ENCODE data around the gene LINS1. TPM values are rescaled to one million over a fixed set of nuclear protein-coding genes. Genes with fewer than 3 reads are reported as not detected.

The LINS1 gene
- total and polyA plus RNA-seq, 2 donors (not counting 3 experiments of a cell fraction or from before 2014, with no cell fraction given), result 6.9 to 14.7 TPM

GRCh38 chr15:100648951-100649350, 47.0 kb upstream of the LINS1 start:
- dilution Hi-C loops (cut with MboI; ENCODE audit: extremely low pct_ligation_motif_present, low sequenced_read_pairs) (no loop called here), intact Hi-C loops (cut with micrococcal nuclease) (no loop called here)
- no TSS peak for BruUV-seq (replicated peaks)
- H3K9me1 ChIP-seq (replicated peaks; ENCODE audit: control insufficient read depth, extremely low read depth, insufficient read depth, low read length), result no peaks in the 10 kb centered on the region
- no peak overlapping the region for H3K9ac ChIP-seq (replicated peaks; ENCODE audit: extremely low read depth, insufficient read depth, low read length)
- ChIA-PET CTCF (no interaction called here), POLR2A (no interaction called here)
- no peak for DNase-seq (ENCODE audit: low read depth, low spot score)
- TF ChIP-seq, protein P1, sequence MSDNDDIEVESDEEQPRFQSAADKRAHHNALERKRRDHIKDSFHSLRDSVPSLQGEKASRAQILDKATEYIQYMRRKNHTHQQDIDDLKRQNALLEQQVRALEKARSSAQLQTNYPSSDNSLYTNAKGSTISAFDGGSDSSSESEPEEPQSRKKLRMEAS (IDR thresholded peaks at IDR 0.05; ENCODE audit: insufficient read depth, insufficient read length), result no peak
- TF ChIP-seq FOS (IDR thresholded peaks at IDR 0.05; ENCODE audit: borderline replicate concordance, insufficient read depth, low read length) (no peak), MYC (IDR thresholded peaks at IDR 0.05; ENCODE audit: low read depth, low read length) (no peak)
- TF ChIP-seq, protein P2, sequence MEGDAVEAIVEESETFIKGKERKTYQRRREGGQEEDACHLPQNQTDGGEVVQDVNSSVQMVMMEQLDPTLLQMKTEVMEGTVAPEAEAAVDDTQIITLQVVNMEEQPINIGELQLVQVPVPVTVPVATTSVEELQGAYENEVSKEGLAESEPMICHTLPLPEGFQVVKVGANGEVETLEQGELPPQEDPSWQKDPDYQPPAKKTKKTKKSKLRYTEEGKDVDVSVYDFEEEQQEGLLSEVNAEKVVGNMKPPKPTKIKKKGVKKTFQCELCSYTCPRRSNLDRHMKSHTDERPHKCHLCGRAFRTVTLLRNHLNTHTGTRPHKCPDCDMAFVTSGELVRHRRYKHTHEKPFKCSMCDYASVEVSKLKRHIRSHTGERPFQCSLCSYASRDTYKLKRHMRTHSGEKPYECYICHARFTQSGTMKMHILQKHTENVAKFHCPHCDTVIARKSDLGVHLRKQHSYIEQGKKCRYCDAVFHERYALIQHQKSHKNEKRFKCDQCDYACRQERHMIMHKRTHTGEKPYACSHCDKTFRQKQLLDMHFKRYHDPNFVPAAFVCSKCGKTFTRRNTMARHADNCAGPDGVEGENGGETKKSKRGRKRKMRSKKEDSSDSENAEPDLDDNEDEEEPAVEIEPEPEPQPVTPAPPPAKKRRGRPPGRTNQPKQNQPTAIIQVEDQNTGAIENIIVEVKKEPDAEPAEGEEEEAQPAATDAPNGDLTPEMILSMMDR (IDR thresholded peaks at IDR 0.05; ENCODE audit: extremely low read depth in 1 of 2, insufficient read depth in 1 of 2, low read depth in 1 of 2, low read length in 2 of 2), result no peak
- no peaks in the 10 kb centered on the region for H3K27me3 ChIP-seq (ENCODE audit: control insufficient read depth in 2 of 2, insufficient read depth in 2 of 2, low read length in 2 of 2)
- no peaks in the 10 kb centered on the region for H3K36me3 ChIP-seq (ENCODE audit: control insufficient read depth in 2 of 2, extremely low read depth in 1 of 2, insufficient read depth in 2 of 2, low read length in 2 of 2)
- no peak overlapping the region for H2AFZ ChIP-seq (ENCODE audit: low read depth, low read length)
- no peak overlapping the region for H3K4me3 ChIP-seq (replicated peaks in 1 of 3; ENCODE audit: insufficient read depth in 1 of 3, low read depth in 1 of 3, low read length in 3 of 3)
- H3K4me1 ChIP-seq (ENCODE audit: control insufficient read depth, extremely low read depth, insufficient read depth, low read length), result no peaks in the 10 kb centered on the region
- H4K20me1 ChIP-seq (replicated peaks; ENCODE audit: control insufficient read depth, extremely low read depth, insufficient read depth, low read length), result peaks cover 2% of the 10 kb centered on the region
- H3K4me2 ChIP-seq (ENCODE audit: insufficient read depth, low read length), result no peak overlapping the region
- H3K9me3 ChIP-seq (replicated peaks; ENCODE audit: control insufficient read depth, insufficient read depth, low read length), result no peaks in the 10 kb centered on the region
- no peak for FAIRE-seq
- H3K79me2 ChIP-seq (ENCODE audit: control insufficient read depth, insufficient read depth, low read length), result peaks cover 5% of the 10 kb centered on the region
- no peak overlapping the region for H3K27ac ChIP-seq (ENCODE audit: insufficient read depth, low read depth, low read length)

GRCh38 chr15:100645671-100646070, 43.7 kb upstream of the LINS1 start:
- CTCF ChIA-PET, result no interaction called here
- POLR2A ChIA-PET, result no interaction called here
- Histone ChIP-seq H4K20me1 (replicated peaks; ENCODE audit: control insufficient read depth, extremely low read depth, insufficient read depth, low read length) (peaks cover 2% of the 10 kb centered on the region), H3K27ac (ENCODE audit: insufficient read depth, low read depth, low read length) (no peak overlapping the region), H3K9ac (replicated peaks; ENCODE audit: extremely low read depth, insufficient read depth, low read length) (no peak overlapping the region), H3K9me1 (replicated peaks; ENCODE audit: control insufficient read depth, extremely low read depth, insufficient read depth, low read length) (no peaks in the 10 kb centered on the region), H3K36me3 (ENCODE audit: control insufficient read depth in 2 of 2, extremely low read depth in 1 of 2, insufficient read depth in 2 of 2, low read length in 2 of 2) (no peaks in the 10 kb centered on the region), H3K27me3 (ENCODE audit: control insufficient read depth in 2 of 2, insufficient read depth in 2 of 2, low read length in 2 of 2) (no peaks in the 10 kb centered on the region), H3K4me2 (ENCODE audit: insufficient read depth, low read length) (no peak overlapping the region), H3K4me1 (ENCODE audit: control insufficient read depth, extremely low read depth, insufficient read depth, low read length) (no peaks in the 10 kb centered on the region), H3K4me3 (replicated peaks in 1 of 3; ENCODE audit: insufficient read depth in 1 of 3, low read depth in 1 of 3, low read length in 3 of 3) (no peak overlapping the region), H3K79me2 (ENCODE audit: control insufficient read depth, insufficient read depth, low read length) (peaks cover 10% of the 10 kb centered on the region), H2AFZ (ENCODE audit: low read depth, low read length) (no peak overlapping the region), H3K9me3 (replicated peaks; ENCODE audit: control insufficient read depth, insufficient read depth, low read length) (no peaks in the 10 kb centered on the region)
- TF ChIP-seq EZH2 (IDR thresholded peaks at IDR 0.05; ENCODE audit: borderline replicate concordance, low read depth, low read length, severe bottlenecking) (no peak), JUN (IDR thresholded peaks at IDR 0.05; ENCODE audit: borderline replicate concordance, insufficient read depth, insufficient read length, low read depth) (no peak), GATA2 (IDR thresholded peaks at IDR 0.05; ENCODE audit: insufficient read depth, insufficient read length, low read depth, low read length) (no peak), FOS (IDR thresholded peaks at IDR 0.05; ENCODE audit: borderline replicate concordance, insufficient read depth, low read length) (no peak), MYC (IDR thresholded peaks at IDR 0.05; ENCODE audit: low read depth, low read length) (no peak), POLR2A (IDR thresholded peaks at IDR 0.05; ENCODE audit: low read depth, low read length) (no peak)
- TF ChIP-seq, protein P2 (IDR thresholded peaks at IDR 0.05; ENCODE audit: extremely low read depth in 1 of 2, insufficient read depth in 1 of 2, low read depth in 1 of 2, low read length in 2 of 2), result no peak
- TF ChIP-seq, protein P1 (IDR thresholded peaks at IDR 0.05; ENCODE audit: insufficient read depth, insufficient read length), result no peak
- intact Hi-C loops (cut with micrococcal nuclease), result no loop called here
- dilution Hi-C loops (cut with MboI; ENCODE audit: extremely low pct_ligation_motif_present, low sequenced_read_pairs), result no loop called here
- no peak for DNase-seq (ENCODE audit: low read depth, low spot score)
- no peak for FAIRE-seq
- BruUV-seq (replicated peaks), result no TSS peak

All from endothelial cell of umbilical vein (primary cell).